IPS-NIHi7 (cell line): ENCODE measurements around the gene ERG28.
"Not testable (repeated sequence)": the region's sequence is repeated elsewhere in the genome, so short reads cannot be mapped to it uniquely, and the experiment has no call there.

Source experiments
- DNase-seq: peaks from one replicate; pipeline ENCODE4 v3.0.0; 2012; ENCODE audit warnings: mixed read lengths; ENCODE audit errors: extremely low spot score

The ERG28 gene

GRCh38 chr14:75625034-75625433 lies 35.6 kb downstream of the ERG28 start:
- no peak for DNase-seq

GRCh38 chr14:75619548-75619947 lies 41.1 kb downstream of the ERG28 start:
- no peak for DNase-seq

DNA sequence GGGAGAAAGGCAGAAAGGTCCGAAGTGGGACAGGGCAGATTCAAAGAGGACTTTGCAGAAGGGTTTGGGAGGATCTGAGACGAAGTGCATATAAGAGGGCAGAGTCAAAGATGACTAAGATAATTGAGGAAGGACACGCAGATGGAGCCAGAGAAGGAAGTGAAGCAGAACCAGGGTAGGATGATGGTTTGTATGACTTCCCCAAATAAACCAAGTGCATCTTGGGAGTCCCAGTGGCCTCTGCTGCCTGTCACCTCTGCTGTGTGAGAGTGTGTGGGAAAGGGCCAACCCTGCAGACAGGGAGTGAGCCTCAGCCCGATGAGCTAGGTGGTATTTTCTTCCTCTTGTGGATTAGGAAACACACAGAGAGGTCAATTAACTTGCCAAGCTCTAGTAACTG lies 45.5 kb downstream of the ERG28 start:
- no peak for DNase-seq

- DNase-seq = no peak
Measured at GRCh38 chr14:75614179-75614578, 46.5 kb downstream of the ERG28 start.

GRCh38 chr14:75612157-75612556 lies 48.5 kb downstream of the ERG28 start:
- DNase-seq = no peak

DNA sequence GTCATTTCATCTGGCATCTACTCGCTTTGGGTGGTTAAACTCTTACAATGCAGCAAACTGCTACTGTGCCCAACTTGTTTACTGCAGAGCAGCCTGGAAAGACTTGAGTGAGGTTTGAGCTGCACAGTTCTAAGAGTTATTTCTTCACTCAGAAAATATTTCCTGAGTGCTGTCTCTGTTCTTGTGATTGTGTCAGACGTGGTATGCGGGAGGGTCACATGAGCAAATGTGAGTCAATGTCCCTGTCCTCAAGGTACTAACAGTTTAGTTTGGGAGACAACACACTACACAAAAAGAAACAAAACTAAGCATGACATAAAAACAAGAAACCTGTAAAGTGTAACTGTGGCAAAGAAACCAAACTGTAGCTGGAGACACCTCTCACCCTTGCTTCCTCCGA lies 49.8 kb downstream of the ERG28 start:
- no peak for DNase-seq

DNA sequence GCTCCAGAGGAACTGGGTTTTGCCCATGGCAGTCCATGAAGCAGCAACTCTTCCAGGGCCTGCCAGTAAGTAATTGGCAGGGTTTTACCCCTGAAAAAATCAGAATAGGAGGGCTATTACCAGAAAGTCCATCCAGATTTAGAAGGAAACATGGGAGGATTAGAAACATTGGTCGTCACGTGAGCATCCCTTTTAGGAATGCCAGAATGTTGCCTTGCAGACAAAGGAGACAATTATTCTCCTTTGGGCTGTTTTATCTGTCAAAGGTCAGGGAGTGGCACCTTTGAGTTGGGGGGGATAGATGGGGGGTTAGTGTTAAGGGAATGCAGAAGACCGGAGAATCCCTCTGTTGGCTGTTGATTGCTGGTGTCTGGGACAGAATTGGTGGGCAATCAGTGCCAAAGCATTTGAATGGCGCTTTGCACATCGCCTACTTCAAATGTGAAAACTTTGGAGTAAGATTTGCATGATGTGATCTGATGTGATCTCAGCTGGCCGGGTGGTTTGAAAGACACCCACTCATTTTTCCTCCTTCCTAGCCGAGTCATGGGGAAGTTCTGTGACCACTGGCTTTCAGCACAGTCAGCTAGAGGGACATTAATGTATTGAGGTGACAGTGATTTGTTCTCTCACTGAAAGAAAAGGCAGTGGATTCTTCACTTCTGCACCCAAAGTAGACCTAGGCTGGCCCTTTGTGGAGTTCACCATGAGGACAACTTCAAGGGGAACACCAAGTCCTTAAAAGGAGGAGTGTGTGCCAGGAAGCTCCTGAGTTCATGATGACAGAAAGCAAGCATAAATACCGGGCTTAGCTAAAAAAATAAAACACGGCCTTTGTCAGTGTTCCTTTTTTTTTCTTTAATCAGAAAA lies 50.8 kb downstream of the ERG28 start:
- DNase-seq = no peak

- no peak for DNase-seq
Measured at GRCh38 chr14:75609116-75609515, 51.6 kb downstream of the ERG28 start.

GRCh38 chr14:75607842-75608640 lies 52.6 kb downstream of the ERG28 start:
- DNase-seq = no peak

DNA sequence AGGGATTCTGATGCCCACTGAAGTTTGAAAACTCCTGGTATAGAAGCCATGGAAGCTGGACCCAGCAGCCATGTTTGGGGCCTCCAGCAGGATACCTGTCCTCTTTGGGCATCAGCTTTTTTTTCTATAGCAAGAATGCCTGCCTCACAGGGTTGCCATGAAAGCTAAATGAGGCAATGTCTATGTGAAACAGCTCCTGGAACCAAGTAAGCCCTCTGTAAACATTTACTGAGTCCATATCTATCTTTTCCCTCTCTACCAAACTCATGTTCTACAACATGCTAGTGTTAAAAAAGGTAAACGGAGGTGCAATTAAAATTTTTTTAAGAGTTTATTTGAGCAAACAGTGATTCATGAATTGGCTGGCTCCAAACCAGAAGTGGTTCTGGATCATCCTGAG lies 53.6 kb downstream of the ERG28 start:
- DNase-seq = no peak

- no peak for DNase-seq
Measured at GRCh38 chr14:75605916-75606315, 54.8 kb downstream of the ERG28 start.

- DNase-seq = no peak
Measured at GRCh38 chr14:75604979-75605851, 55.5 kb downstream of the ERG28 start.

DNA sequence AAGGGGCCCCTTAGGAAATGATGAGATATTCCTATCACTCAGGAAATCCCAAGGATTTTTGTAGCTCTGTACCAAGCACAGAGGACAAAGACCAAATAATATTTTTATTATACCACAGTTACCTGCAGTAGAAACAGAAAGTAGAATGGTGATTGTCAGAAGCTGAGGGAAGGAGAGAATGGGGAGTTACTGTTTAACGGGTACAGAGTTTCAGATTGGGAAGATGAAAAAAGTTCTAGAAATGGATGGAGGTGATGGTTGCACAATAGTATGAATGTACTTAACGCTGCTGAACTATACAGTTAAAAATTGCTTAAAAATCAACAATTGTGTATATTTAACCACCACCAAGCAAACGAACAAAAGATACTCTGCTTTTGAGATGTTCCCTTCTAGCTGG lies 58.2 kb downstream of the ERG28 start:
- DNase-seq = no peak

GRCh38 chr14:75601061-75601460 lies 59.6 kb downstream of the ERG28 start:
- not testable (repeated sequence) for DNase-seq

GRCh38 chr14:75600100-75600499 lies 60.6 kb downstream of the ERG28 start:
- not testable (repeated sequence) for DNase-seq
